Measurements from ENCODE around the gene CHIT1. TPM values are rescaled to one million over a fixed set of nuclear protein-coding genes. Genes with fewer than 3 reads are reported as not detected.

The CHIT1 gene
- total and polyA plus RNA-seq, 2 of the 13 experiments (the other 11 are each of a cell fraction or from before 2014, with no cell fraction given), result not detected

- FAIRE-seq, result no peak
- in situ Hi-C loops (cut with HindIII; ENCODE audit: extremely low pct_ligation_motif_present, low pct_unique_long_range_greater_than_20kb), result no loop called here
- CTCF ChIA-PET (ENCODE audit: low intra/inter-chr PET ratio, low total read pairs), result no interaction called here
Measured at GRCh38 chr1:203187689-203188264, 41.7 kb downstream of the CHIT1 start.

DNA sequence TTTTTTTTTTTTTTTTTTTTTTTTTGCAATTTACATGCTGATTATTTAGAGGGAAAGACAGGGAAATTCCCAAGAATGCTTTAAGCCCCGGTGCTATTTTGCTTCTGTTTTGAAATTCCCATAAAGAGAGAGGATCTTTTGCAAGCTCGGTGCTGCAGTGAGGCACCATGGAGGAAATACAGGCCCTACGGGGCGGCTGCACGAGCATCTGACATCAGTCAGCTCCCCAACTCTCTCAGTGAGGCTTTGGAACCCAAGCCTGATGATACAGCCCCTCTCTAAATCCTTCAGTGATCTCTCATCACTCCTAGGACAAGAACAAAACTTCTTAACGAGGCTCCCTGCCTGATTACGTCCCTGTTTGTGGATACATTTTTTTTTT is 42.2 kb downstream of the CHIT1 start:
- Histone ChIP-seq H2AFZ (ENCODE audit: low read length) (no peak overlapping the region), H3K9me3 (ENCODE audit: low read length) (no peaks in the 10 kb centered on the region), H3K27ac (ENCODE audit: extremely low read length, insufficient read depth, low read length) (no peak overlapping the region), H3K4me3 (replicated peaks in 1 of 3; ENCODE audit: insufficient read depth in 1 of 3, low read depth in 2 of 3, low read length in 3 of 3) (no peak overlapping the region), H3K27me3 (ENCODE audit: control insufficient read depth in 1 of 2, insufficient read depth in 2 of 2, low read length in 2 of 2) (peaks cover 0 to 18% of the 10 kb centered on the region in 2 experiments; a peak in 3 of 5 replicates), H3K4me2 (ENCODE audit: low read depth, low read length) (no peak overlapping the region), H3K9ac (ENCODE audit: insufficient read depth, low read depth, low read length) (no peak overlapping the region), H4K20me1 (ENCODE audit: insufficient read depth, low read length) (no peaks in the 10 kb centered on the region), H3K36me3 (replicated peaks in 1 of 2; ENCODE audit: control insufficient read depth in 1 of 2, insufficient read depth in 2 of 2, low read length in 2 of 2) (no peaks in the 10 kb centered on the region), H3K4me1 (ENCODE audit: insufficient read depth, low read length) (no peaks in the 10 kb centered on the region), H3K79me2 (ENCODE audit: insufficient read depth, low read length) (no peaks in the 10 kb centered on the region)
- CTCF ChIA-PET (ENCODE audit: low intra/inter-chr PET ratio, low total read pairs), result no interaction called here
- BruUV-seq (replicated peaks), result no TSS peak
- POLR2A ChIA-PET, result no interaction called here
- DNase-seq (ENCODE audit: low spot score) (no peak), FAIRE-seq (no peak), ATAC-seq (no peak)
- in situ Hi-C loops (cut with HindIII; ENCODE audit: extremely low pct_ligation_motif_present, low pct_unique_long_range_greater_than_20kb), result no loop called here
- 38% methylated on average over 7 of the region's 7 CpGs for WGBS (ENCODE audit: low lambda C conversion rate)
- intact Hi-C loops (cut with micrococcal nuclease; ENCODE audit: unreplicated experiment), result no loop called here
- TF ChIP-seq ZNF280B (CRISPR knock-in tag; IDR thresholded peaks at IDR 0.05; ENCODE audit: borderline replicate concordance) (no peak), ZNF557 (CRISPR knock-in tag; IDR thresholded peaks at IDR 0.05) (no peak), SMC3 (IDR thresholded peaks at IDR 0.05; ENCODE audit: low read length) (no peak), ZBTB25 (CRISPR knock-in tag; IDR thresholded peaks at IDR 0.05) (no peak), SNAPC2 (CRISPR knock-in tag; IDR thresholded peaks at IDR 0.05) (no peak), LCORL (IDR thresholded peaks at IDR 0.05) (no peak), LCORL (CRISPR knock-in tag; IDR thresholded peaks at IDR 0.05) (no peak), MAFG (CRISPR knock-in tag; IDR thresholded peaks at IDR 0.05) (no peak), ZNF446 (CRISPR knock-in tag; IDR thresholded peaks at IDR 0.05) (no peak)

More at GRCh38 chr1:203187689-203188264, 41.7 kb downstream of the CHIT1 start:
- Histone ChIP-seq H3K4me3 (replicated peaks in 1 of 3; ENCODE audit: insufficient read depth in 1 of 3, low read depth in 2 of 3, low read length in 3 of 3) (no peak overlapping the region), H3K9me3 (ENCODE audit: low read length) (no peaks in the 10 kb centered on the region), H3K9ac (ENCODE audit: insufficient read depth, low read depth, low read length) (no peak overlapping the region), H3K4me1 (ENCODE audit: insufficient read depth, low read length) (no peaks in the 10 kb centered on the region), H4K20me1 (ENCODE audit: insufficient read depth, low read length) (no peaks in the 10 kb centered on the region), H3K36me3 (replicated peaks in 1 of 2; ENCODE audit: control insufficient read depth in 1 of 2, insufficient read depth in 2 of 2, low read length in 2 of 2) (no peaks in the 10 kb centered on the region), H2AFZ (ENCODE audit: low read length) (no peak overlapping the region), H3K27me3 (ENCODE audit: control insufficient read depth in 1 of 2, insufficient read depth in 2 of 2, low read length in 2 of 2) (peaks cover 0 to 18% of the 10 kb centered on the region in 2 experiments; a peak in 3 of 5 replicates), H3K4me2 (ENCODE audit: low read depth, low read length) (no peak overlapping the region), H3K27ac (ENCODE audit: extremely low read length, insufficient read depth, low read length) (no peak overlapping the region), H3K79me2 (ENCODE audit: insufficient read depth, low read length) (no peaks in the 10 kb centered on the region)
- no TSS peak for BruUV-seq (replicated peaks)
- 72% methylated on average over 3 of the region's 3 CpGs for WGBS (ENCODE audit: low lambda C conversion rate)
- intact Hi-C loops (cut with micrococcal nuclease; ENCODE audit: unreplicated experiment), result no loop called here
- DNase-seq (ENCODE audit: low spot score) (no peak), ATAC-seq (no peak)
- TF ChIP-seq ZNF713 (CRISPR knock-in tag; IDR thresholded peaks at IDR 0.05) (no peak), POGK (CRISPR knock-in tag; conservative IDR thresholded peaks at IDR 0.05) (no peak), ZFY (CRISPR knock-in tag; IDR thresholded peaks at IDR 0.05) (no peak), ZNF17 (CRISPR knock-in tag; IDR thresholded peaks at IDR 0.05) (no peak), NFKBIZ (CRISPR knock-in tag; IDR thresholded peaks at IDR 0.05) (no peak), ZNF274 (CRISPR knock-in tag; IDR thresholded peaks at IDR 0.05) (no peak)
- POLR2A ChIA-PET, result no interaction called here

Measured in HepG2 (cell line).